Caco-2 (cell line): ENCODE measurements around the gene CAMKMT. TPM values are rescaled to one million over a fixed set of nuclear protein-coding genes. Genes with fewer than 3 reads are reported as not detected.

ENCODE experiments used
- BruUV-seq: library from RNA; stranded (reverse); fragments of 400-500 nt; replicated peaks from 2 replicates; lab custom pipeline; 2021; lab: Mats Ljungman, UMichigan
- CTCF ChIA-PET: fragments of 300-600 bp; sonication (Branson Sonifier 250); formaldehyde crosslinking; loops from one replicate; lab custom pipeline; 2022; ENCODE audit warnings: antibody characterized with exemption; lab: Charles Lee
- POLR2A ChIA-PET: fragments of 300-600 bp; sonication (Branson Sonifier 250); formaldehyde crosslinking; loops from one replicate; lab custom pipeline; 2022; ENCODE audit warnings: antibody characterized with exemption; lab: Charles Lee
- DNase-seq, 2 experiments: peaks; one replicate each; pipeline versions ENCODE4 v3.0.0 to v3.0.0-alpha.2; 2020 to 2022
- H3K27me3 ChIP-seq: replicated peaks from 2 replicates; pipeline ENCODE4 v1.6.0; 2011; ENCODE audit warnings: low read length; ENCODE audit not compliant: control insufficient read depth, insufficient read depth
- H3K36me3 ChIP-seq: 2 replicates; pipeline ENCODE4 v1.5.1; 2011; ENCODE audit warnings: low read length; ENCODE audit not compliant: control insufficient read depth, insufficient read depth
- H3K4me1 ChIP-seq: fragments of 250-450 bp; sonication (Bioruptor Pico); 2 replicates; pipeline ENCODE4 v1.5.1; 2020; ENCODE audit warnings: mild to moderate bottlenecking
- H3K4me3 ChIP-seq: 2 replicates; pipeline ENCODE4 v1.5.1; 2011; ENCODE audit warnings: low read depth, mild to moderate bottlenecking, control low read depth, low read length
- H3K9me3 ChIP-seq: fragments of 250-450 bp; sonication (Bioruptor Pico); 2 replicates; pipeline ENCODE4 v1.5.1; 2020; ENCODE audit warnings: mild to moderate bottlenecking, moderate library complexity
- H3K27ac Mint-ChIP-seq: one replicate; pipeline ENCODE4 v1.8.0; 2022; ENCODE audit warnings: mixed read lengths; ENCODE audit not compliant: unreplicated experiment
- H3K27me3 Mint-ChIP-seq: one replicate; pipeline ENCODE4 v1.8.0; 2022; ENCODE audit warnings: mixed read lengths; ENCODE audit not compliant: insufficient read depth, unreplicated experiment
- H3K36me3 Mint-ChIP-seq: one replicate; pipeline ENCODE4 v1.8.0; 2022; ENCODE audit warnings: mild to moderate bottlenecking, mixed read lengths; ENCODE audit not compliant: insufficient read depth, unreplicated experiment
- H3K4me1 Mint-ChIP-seq: one replicate; pipeline ENCODE4 v1.8.0; 2022; ENCODE audit warnings: low read depth, mixed read lengths; ENCODE audit not compliant: unreplicated experiment
- H3K4me3 Mint-ChIP-seq: one replicate; pipeline ENCODE4 v1.8.0; 2022; ENCODE audit warnings: mild to moderate bottlenecking, moderate library complexity, mixed read lengths; ENCODE audit not compliant: unreplicated experiment
- H3K9me3 Mint-ChIP-seq: one replicate; pipeline ENCODE4 v1.8.0; 2022; ENCODE audit warnings: mixed read lengths; ENCODE audit not compliant: unreplicated experiment
- intact Hi-C: fragments of 100-400 bp; cut with micrococcal nuclease; formaldehyde crosslinking; loops from one replicate; pipeline ENCODE4 v1.10.0; 2022; ENCODE audit not compliant: unreplicated experiment
- total RNA-seq: library from RNA; stranded (reverse); gene quantifications from 2 replicates; pipeline ENCODE4 v1.2.3, GENCODE V29; 2022
- TF ChIP-seq, protein P1 (sequence below), 2 experiments: fragments of 200-600 bp in 1 of 2; IDR thresholded peaks; 1 replicate in 1 of 2; 2 replicates in 1 of 2; pipeline versions ENCODE4 v1.5.1 to v1.8.0; 2011 to 2022; ENCODE audit warnings: antibody characterized with exemption in 1 of 2, control low read depth in 1 of 2, inconsistent platforms in 1 of 2, low read depth in 1 of 2, low read length in 1 of 2, mild to moderate bottlenecking in 1 of 2, moderate library complexity in 1 of 2; ENCODE audit not compliant: insufficient read depth in 1 of 2, severe bottlenecking in 1 of 2, unreplicated experiment in 1 of 2

CAMKMT gene
- total RNA-seq, 1 experiment from 2014 or later, result 25.2 TPM

DNA sequence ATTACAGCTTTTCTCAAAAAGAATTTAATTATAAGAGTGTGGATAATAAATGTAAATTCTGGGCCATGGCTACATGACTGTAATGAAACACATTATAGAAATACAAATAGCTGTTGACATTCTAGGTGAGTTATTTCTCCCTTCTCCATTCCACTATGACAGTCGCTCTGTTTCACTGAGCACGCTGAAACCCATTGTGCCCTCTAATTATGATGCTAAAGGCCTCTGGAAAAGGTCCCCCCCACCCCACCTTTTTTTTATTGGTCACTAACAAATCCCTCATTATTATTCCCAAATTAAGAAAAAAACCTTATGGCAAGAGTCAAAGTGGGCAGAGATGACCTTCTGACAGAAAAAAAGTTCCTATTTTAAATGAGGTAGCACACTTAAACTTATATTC lies 294.7 kb downstream of the CAMKMT start:
- Mint-ChIP-seq H3K9me3 (no peaks in the 10 kb centered on the region), H3K4me1 (peaks cover 17% of the 10 kb centered on the region), H3K4me3 (no peak overlapping the region), H3K27ac (no peak overlapping the region), H3K27me3 (no peaks in the 10 kb centered on the region), H3K36me3 (no peaks in the 10 kb centered on the region)
- ChIA-PET POLR2A (no interaction called here), CTCF (interaction anchor here (0.8 kb wide), 1 partner anchor 17 kb away, joined by 3 read pairs; no protein-coding TSS in a partner anchor)
- Histone ChIP-seq H3K4me1 (peaks cover 18% of the 10 kb centered on the region; the same call in 1 of the 2 replicates), H3K27me3 (no peaks in the 10 kb centered on the region), H3K9me3 (no peaks in the 10 kb centered on the region), H3K4me3 (no peak overlapping the region), H3K36me3 (no peaks in the 10 kb centered on the region)
- DNase-seq, result no peak
- no TSS peak for BruUV-seq
- intact Hi-C loops, result no loop called here
- TF ChIP-seq, protein P1, sequence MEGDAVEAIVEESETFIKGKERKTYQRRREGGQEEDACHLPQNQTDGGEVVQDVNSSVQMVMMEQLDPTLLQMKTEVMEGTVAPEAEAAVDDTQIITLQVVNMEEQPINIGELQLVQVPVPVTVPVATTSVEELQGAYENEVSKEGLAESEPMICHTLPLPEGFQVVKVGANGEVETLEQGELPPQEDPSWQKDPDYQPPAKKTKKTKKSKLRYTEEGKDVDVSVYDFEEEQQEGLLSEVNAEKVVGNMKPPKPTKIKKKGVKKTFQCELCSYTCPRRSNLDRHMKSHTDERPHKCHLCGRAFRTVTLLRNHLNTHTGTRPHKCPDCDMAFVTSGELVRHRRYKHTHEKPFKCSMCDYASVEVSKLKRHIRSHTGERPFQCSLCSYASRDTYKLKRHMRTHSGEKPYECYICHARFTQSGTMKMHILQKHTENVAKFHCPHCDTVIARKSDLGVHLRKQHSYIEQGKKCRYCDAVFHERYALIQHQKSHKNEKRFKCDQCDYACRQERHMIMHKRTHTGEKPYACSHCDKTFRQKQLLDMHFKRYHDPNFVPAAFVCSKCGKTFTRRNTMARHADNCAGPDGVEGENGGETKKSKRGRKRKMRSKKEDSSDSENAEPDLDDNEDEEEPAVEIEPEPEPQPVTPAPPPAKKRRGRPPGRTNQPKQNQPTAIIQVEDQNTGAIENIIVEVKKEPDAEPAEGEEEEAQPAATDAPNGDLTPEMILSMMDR (IDR thresholded peaks at IDR 0.05; ENCODE audit: insufficient read depth in 1 of 2, low read depth in 1 of 2, low read length in 1 of 2, severe bottlenecking in 1 of 2, unreplicated experiment in 1 of 2), result no peak

DNA sequence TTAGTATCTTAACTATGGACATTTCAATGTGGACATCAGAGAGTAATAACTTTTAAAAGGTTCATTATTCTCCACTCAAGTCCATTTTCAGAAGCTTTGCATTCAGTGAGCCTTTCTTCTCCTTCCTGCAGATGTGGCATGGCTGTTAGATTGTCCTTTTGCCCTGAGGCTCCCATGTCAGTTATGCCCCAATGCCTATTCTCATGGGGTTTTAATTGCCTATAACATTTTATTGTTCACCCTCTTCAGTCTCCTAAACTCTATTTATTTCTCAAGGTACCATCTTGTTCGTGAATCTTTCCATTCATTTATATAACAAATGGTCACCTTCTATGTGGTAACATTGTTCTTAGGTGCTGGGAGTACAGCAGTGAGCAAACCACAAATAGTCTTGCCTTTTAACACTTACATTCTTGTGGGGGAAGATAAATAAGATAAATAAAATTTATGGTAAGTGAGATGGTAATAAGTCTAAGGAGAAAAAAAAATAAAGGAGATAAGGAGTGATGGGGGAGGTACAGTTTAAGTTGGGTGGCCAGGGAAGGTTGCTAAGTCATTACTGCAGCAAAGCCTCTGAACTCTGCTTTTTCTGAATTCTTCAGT lies 301.8 kb downstream of the CAMKMT start:
- H3K9me3 Mint-ChIP-seq, result no peaks in the 10 kb centered on the region
- Histone ChIP-seq H3K9me3 (no peaks in the 10 kb centered on the region), H3K4me1 (no peaks in the 10 kb centered on the region), H3K27me3 (no peaks in the 10 kb centered on the region), H3K36me3 (no peaks in the 10 kb centered on the region), H3K4me3 (no peak overlapping the region)
- BruUV-seq, result no TSS peak
- intact Hi-C loops, result no loop called here
- H3K4me1 Mint-ChIP-seq, result peaks cover 7% of the 10 kb centered on the region
- no peak for DNase-seq
- H3K4me3 Mint-ChIP-seq, result no peak overlapping the region
- H3K27me3 Mint-ChIP-seq, result no peaks in the 10 kb centered on the region
- POLR2A ChIA-PET, result no interaction called here
- TF ChIP-seq, protein P1 (IDR thresholded peaks at IDR 0.05; ENCODE audit: insufficient read depth in 1 of 2, low read depth in 1 of 2, low read length in 1 of 2, severe bottlenecking in 1 of 2, unreplicated experiment in 1 of 2), result no peak
- CTCF ChIA-PET, result no interaction called here
- H3K36me3 Mint-ChIP-seq, result no peaks in the 10 kb centered on the region
- no peak overlapping the region for H3K27ac Mint-ChIP-seq

DNA sequence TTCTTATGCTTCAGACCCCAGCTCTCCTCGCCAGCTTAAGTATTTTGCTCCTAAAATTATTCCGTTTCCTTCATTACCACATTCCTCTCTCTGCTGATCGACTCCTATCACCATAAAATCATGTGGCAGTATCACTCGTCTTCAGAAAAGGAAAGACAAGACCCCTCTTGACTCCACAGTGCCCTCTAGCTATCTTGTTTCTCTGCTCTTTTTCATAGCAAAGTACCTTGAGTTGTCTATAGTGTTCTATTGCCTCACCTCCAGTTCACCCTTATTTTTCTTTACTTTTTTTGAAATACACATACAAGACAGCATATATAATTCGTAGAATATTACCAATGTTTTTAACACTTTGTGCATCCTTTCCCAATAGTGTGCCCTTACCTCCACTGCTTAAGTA lies 306.6 kb downstream of the CAMKMT start:
- POLR2A ChIA-PET, result no interaction called here
- BruUV-seq, result no TSS peak
- H3K4me1 ChIP-seq, result no peaks in the 10 kb centered on the region
- Mint-ChIP-seq H3K27ac (no peak overlapping the region), H3K9me3 (no peaks in the 10 kb centered on the region), H3K4me3 (no peak overlapping the region), H3K27me3 (no peaks in the 10 kb centered on the region), H3K4me1 (peaks cover 6% of the 10 kb centered on the region), H3K36me3 (no peaks in the 10 kb centered on the region)
- DNase-seq, result peak in 1 of 2 experiments; percentile 16
- H3K9me3 ChIP-seq, result no peaks in the 10 kb centered on the region
- no peaks in the 10 kb centered on the region for H3K36me3 ChIP-seq
- CTCF ChIA-PET, result interaction anchor here (1.0 to 1.3 kb wide), 4 partner anchors 13 to 188 kb away, joined by 3 to 4 read pairs (median 4); no protein-coding TSS in a partner anchor
- intact Hi-C loops, result loop anchor here (1.0 kb wide), 1 partner anchor 189 kb away; no protein-coding TSS in a partner anchor
- no peak overlapping the region for H3K4me3 ChIP-seq
- TF ChIP-seq, protein P1 (IDR thresholded peaks at IDR 0.05; ENCODE audit: insufficient read depth in 1 of 2, low read depth in 1 of 2, low read length in 1 of 2, severe bottlenecking in 1 of 2, unreplicated experiment in 1 of 2), result peak; percentile 28 to 41
- no peaks in the 10 kb centered on the region for H3K27me3 ChIP-seq
